Panc1 (cell line): ENCODE results near the gene LONRF2. TPM values are rescaled to one million over a fixed set of nuclear protein-coding genes. Genes with fewer than 3 reads are reported as not detected.

Source experiments
- ATAC-seq: fragments of 200-7000 bp; cut with Tn5 transposase; 2 replicates; pipeline ENCODE4 v1.9.1; 2020; ENCODE audit warnings: mild to moderate bottlenecking, moderate library complexity
- BruUV-seq: library from RNA; stranded (reverse); fragments of 400-500 nt; replicated peaks from 2 replicates; lab custom pipeline; 2021; lab: Mats Ljungman, UMichigan
- CTCF ChIA-PET: fragments of 300-600 bp; sonication (Branson Sonifier 250); formaldehyde crosslinking; loops from one replicate; lab custom pipeline; 2022; ENCODE audit warnings: antibody characterized with exemption; lab: Charles Lee
- POLR2A ChIA-PET: fragments of 300-600 bp; sonication (Branson Sonifier 250); formaldehyde crosslinking; loops from one replicate; lab custom pipeline; 2022; ENCODE audit warnings: antibody characterized with exemption; lab: Charles Lee
- DNase-seq: peaks from one replicate; pipeline ENCODE4 v3.0.0-alpha.2; 2010; ENCODE audit warnings: low read depth, low spot score
- H3K27ac ChIP-seq: 2 replicates; pipeline ENCODE4 v1.5.1; 2011; ENCODE audit warnings: mild to moderate bottlenecking, low read length, inconsistent platforms
- H3K27me3 ChIP-seq: fragments of 200-500 bp; sonication (Bioruptor generic); 2 replicates; pipeline ENCODE4 v1.6.0; 2014; ENCODE audit warnings: low read length, inconsistent platforms; ENCODE audit not compliant: control insufficient read depth, insufficient read depth
- H3K36me3 ChIP-seq: fragments of 200-500 bp; sonication (Bioruptor generic); 2 replicates; pipeline ENCODE4 v1.5.1; 2014; ENCODE audit warnings: inconsistent platforms, mild to moderate bottlenecking, low read length, moderate library complexity; ENCODE audit not compliant: control insufficient read depth, insufficient read depth
- H3K4me1 ChIP-seq: 2 replicates; pipeline ENCODE4 v1.5.1; 2011; ENCODE audit warnings: inconsistent platforms, mild to moderate bottlenecking, low read length, moderate library complexity; ENCODE audit not compliant: control insufficient read depth, insufficient read depth
- H3K4me3 ChIP-seq, 2 experiments: 2 replicates each; pipeline ENCODE4 v1.5.1; 2011 to 2012; ENCODE audit warnings: low read depth in 2 of 2, low read length in 2 of 2, mild to moderate bottlenecking in 2 of 2, inconsistent platforms in 1 of 2, moderate library complexity in 1 of 2
- H3K9me3 ChIP-seq: fragments of 200-500 bp; sonication (Bioruptor generic); 2 replicates; pipeline ENCODE4 v1.5.1; 2014; ENCODE audit warnings: low read depth, mild to moderate bottlenecking, inconsistent platforms, low read length, moderate library complexity; ENCODE audit not compliant: control insufficient read depth, insufficient read depth
- POLR2AphosphoS5 ChIP-seq: IDR thresholded peaks from 2 replicates; pipeline ENCODE4 v1.6.1; 2012; ENCODE audit warnings: mild to moderate bottlenecking, low read depth, low read length, moderate library complexity
- SIN3A ChIP-seq: IDR thresholded peaks from 2 replicates; pipeline ENCODE4 v1.6.1; 2012; ENCODE audit warnings: low read depth, mild to moderate bottlenecking, low read length, moderate library complexity, borderline replicate concordance; ENCODE audit not compliant: insufficient read depth
- TCF7L2 ChIP-seq: IDR thresholded peaks from 2 replicates; pipeline ENCODE4 v1.6.1; 2011; ENCODE audit warnings: mild to moderate bottlenecking, low read depth, low read length, inconsistent platforms
- in situ Hi-C: cut with HindIII; loops from 2 replicates; pipeline ENCODE4 v1.10.0; 2016; ENCODE audit warnings: low sequenced_read_pairs, low pct_unique_long_range_greater_than_20kb
- intact Hi-C: fragments of 100-400 bp; cut with micrococcal nuclease; formaldehyde crosslinking; loops from one replicate; pipeline ENCODE4 v1.10.0; 2022; ENCODE audit not compliant: unreplicated experiment
- total RNA-seq: library from RNA; stranded (reverse); gene quantifications from one replicate; pipeline ENCODE4 v1.2.1, GENCODE V29; 2021; ENCODE audit not compliant: unreplicated experiment
- TF ChIP-seq, protein P1 (sequence below): fragments of 450-650 bp; IDR thresholded peaks from 2 replicates; pipeline ENCODE4 v1.5.1; 2017; ENCODE audit warnings: mild to moderate bottlenecking
- TF ChIP-seq, protein P2 (sequence below), 2 experiments: IDR thresholded peaks; 2 replicates each; pipeline ENCODE4 v1.6.1; 2011 to 2012; ENCODE audit warnings: low read depth in 2 of 2, control low read depth in 1 of 2, low read length in 1 of 2, mild to moderate bottlenecking in 1 of 2, moderate library complexity in 1 of 2; ENCODE audit not compliant: insufficient read depth in 1 of 2

Gene LONRF2
- total RNA-seq, 1 experiment from 2014 or later, result 12.9 TPM

DNA sequence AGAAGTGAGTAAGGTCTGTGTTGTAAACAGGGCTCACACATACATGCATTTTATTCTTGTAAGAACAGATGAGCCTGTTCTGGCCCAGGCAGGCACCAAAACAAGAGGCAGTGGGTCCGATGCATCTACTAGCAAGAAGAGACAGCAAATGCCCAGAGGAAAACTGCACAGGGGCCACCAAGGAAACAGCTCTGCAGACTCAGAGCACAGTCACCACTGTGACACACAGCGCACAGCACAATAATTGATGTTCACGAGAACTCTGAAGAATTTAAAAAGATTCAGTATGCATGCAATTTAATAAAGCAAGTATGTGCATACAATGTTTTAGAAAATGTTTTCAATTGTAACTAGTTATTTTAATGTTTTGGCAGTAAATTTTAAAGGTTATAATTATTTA lies 24.8 kb downstream of the LONRF2 start:
- intact Hi-C loops, result no loop called here

DNA sequence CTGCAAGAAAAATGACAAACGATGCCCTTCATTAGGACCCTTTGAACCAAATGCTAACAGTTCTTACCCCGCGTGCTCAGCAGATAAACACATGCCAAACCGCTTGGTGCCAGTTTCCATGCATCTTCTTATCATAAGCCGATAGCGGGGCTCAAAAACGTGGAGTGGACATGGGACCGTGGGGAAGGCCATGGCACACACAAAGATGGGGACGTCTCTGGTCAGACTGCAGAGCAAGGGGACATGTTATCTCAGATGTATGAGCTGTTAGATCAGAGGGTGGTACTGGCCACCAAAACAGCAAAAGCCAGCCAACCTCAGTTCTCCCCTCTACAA lies 28.2 kb downstream of the LONRF2 start:
- ATAC-seq (no peak), DNase-seq (no peak)
- ChIA-PET POLR2A (no interaction called here), CTCF (interaction anchor here (0.9 kb wide), 1 partner anchor 34 kb away, joined by 3 read pairs; no protein-coding TSS in a partner anchor)
- TF ChIP-seq POLR2AphosphoS5, result no peak
- TF ChIP-seq, protein P1, sequence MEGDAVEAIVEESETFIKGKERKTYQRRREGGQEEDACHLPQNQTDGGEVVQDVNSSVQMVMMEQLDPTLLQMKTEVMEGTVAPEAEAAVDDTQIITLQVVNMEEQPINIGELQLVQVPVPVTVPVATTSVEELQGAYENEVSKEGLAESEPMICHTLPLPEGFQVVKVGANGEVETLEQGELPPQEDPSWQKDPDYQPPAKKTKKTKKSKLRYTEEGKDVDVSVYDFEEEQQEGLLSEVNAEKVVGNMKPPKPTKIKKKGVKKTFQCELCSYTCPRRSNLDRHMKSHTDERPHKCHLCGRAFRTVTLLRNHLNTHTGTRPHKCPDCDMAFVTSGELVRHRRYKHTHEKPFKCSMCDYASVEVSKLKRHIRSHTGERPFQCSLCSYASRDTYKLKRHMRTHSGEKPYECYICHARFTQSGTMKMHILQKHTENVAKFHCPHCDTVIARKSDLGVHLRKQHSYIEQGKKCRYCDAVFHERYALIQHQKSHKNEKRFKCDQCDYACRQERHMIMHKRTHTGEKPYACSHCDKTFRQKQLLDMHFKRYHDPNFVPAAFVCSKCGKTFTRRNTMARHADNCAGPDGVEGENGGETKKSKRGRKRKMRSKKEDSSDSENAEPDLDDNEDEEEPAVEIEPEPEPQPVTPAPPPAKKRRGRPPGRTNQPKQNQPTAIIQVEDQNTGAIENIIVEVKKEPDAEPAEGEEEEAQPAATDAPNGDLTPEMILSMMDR, result no peak
- TF ChIP-seq SIN3A, result no peak
- in situ Hi-C loops, result no loop called here
- peaks cover 2% of the 10 kb centered on the region; the same call in 1 of the 2 replicates for H3K36me3 ChIP-seq
- H3K4me3 ChIP-seq, result no peak overlapping the region
- intact Hi-C loops, result no loop called here
- H3K4me1 ChIP-seq, result peaks cover 43% of the 10 kb centered on the region
- H3K27ac ChIP-seq, result peak overlapping the region; percentile 92
- H3K9me3 ChIP-seq, result no peaks in the 10 kb centered on the region
- BruUV-seq, result no TSS peak
- H3K27me3 ChIP-seq, result no peaks in the 10 kb centered on the region

More for the DNA sequence above, 24.8 kb downstream of the LONRF2 start:
- ATAC-seq (no peak), DNase-seq (no peak)
- Histone ChIP-seq H3K9me3 (no peaks in the 10 kb centered on the region), H3K4me3 (no peak overlapping the region), H3K27me3 (no peaks in the 10 kb centered on the region), H3K27ac (no peak overlapping the region), H3K36me3 (peaks cover 2% of the 10 kb centered on the region; the same call in 1 of the 2 replicates), H3K4me1 (peaks cover 13% of the 10 kb centered on the region)
- CTCF ChIA-PET, result no interaction called here
- POLR2A ChIA-PET, result no interaction called here
- in situ Hi-C loops, result no loop called here
- BruUV-seq, result no TSS peak
- TF ChIP-seq POLR2AphosphoS5 (no peak), SIN3A (no peak), TCF7L2 (no peak)
- TF ChIP-seq, protein P2, sequence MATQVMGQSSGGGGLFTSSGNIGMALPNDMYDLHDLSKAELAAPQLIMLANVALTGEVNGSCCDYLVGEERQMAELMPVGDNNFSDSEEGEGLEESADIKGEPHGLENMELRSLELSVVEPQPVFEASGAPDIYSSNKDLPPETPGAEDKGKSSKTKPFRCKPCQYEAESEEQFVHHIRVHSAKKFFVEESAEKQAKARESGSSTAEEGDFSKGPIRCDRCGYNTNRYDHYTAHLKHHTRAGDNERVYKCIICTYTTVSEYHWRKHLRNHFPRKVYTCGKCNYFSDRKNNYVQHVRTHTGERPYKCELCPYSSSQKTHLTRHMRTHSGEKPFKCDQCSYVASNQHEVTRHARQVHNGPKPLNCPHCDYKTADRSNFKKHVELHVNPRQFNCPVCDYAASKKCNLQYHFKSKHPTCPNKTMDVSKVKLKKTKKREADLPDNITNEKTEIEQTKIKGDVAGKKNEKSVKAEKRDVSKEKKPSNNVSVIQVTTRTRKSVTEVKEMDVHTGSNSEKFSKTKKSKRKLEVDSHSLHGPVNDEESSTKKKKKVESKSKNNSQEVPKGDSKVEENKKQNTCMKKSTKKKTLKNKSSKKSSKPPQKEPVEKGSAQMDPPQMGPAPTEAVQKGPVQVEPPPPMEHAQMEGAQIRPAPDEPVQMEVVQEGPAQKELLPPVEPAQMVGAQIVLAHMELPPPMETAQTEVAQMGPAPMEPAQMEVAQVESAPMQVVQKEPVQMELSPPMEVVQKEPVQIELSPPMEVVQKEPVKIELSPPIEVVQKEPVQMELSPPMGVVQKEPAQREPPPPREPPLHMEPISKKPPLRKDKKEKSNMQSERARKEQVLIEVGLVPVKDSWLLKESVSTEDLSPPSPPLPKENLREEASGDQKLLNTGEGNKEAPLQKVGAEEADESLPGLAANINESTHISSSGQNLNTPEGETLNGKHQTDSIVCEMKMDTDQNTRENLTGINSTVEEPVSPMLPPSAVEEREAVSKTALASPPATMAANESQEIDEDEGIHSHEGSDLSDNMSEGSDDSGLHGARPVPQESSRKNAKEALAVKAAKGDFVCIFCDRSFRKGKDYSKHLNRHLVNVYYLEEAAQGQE (IDR thresholded peaks at IDR 0.05; ENCODE audit: insufficient read depth in 1 of 2, low read depth in 2 of 2, low read length in 1 of 2), result no peak
- TF ChIP-seq, protein P1, result no peak
